ENCODE data around the gene LMNA.
A peak's percentile ranks its signal among the peaks of the same experiment; 100 is the strongest.
"Not testable (repeated sequence)": the region's sequence is repeated elsewhere in the genome, so short reads cannot be mapped to it uniquely, and the experiment has no call there.

Gene LMNA

DNA sequence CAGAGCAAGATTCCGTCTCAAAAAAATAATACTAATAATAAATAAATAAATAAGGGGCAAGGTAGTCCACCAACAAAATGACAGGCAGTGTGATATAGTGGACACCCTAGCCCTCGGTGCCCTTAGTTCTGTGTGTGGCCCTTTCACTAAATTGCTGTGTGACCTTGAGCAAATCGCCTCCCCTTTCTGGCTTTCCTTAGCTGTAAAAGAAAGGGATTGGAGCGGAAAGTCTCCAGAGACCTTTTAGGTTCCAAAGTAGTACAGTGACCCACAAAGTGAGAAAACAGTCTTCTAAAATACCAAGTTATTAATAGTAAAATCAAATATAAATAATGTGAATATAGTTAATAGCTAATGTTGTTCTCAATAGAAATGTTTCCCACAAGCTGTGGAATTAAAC lies 7.6 kb downstream of the LMNA start:
- no peak for DNase-seq (ENCODE audit: low spot score)

DNA sequence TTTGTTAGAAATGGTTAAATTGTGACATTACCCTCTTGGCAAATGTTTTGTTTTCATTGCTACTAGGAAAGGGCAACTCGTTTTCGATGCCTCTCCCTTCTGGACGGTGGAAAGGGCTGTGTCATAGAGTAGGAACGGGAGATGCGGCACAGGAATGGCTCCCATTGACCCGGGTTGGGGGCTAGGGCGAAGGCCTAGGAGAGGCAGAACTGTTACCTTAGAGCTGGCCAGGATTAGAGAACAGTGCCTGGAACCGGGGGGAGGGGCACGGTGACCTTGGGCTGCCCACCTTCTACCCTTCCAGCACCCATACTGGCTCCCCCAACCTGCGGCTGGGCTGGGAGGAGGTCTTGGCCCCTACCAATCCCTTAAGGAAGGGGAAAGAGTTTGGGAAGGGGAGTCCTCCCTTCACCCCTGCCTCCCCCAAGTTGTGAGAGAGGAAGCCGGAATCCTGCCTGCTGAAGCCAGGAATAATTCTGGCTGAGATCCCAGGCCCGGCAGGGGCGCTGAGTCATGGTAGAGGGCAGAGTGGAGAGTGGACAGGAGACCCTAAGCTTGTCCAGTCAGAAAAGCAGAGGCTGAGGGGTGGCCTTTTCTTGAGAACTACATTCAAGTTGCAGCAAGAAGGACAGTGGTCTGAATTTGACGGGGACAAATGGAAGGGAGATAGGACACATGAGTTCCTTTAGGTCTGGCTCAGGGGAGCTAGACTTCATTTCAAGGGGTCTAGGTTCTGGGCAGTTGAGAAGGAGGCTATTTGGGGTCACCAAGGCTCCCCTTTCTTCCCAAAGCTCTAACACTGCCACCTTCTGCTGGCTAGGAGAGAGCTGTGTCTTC lies 8.2 kb downstream of the LMNA start:
- DNase-seq (ENCODE audit: low spot score), result no peak

GRCh38 chr1:156123356-156124196 lies 9.1 kb downstream of the LMNA start:
- peak; percentile 78 for DNase-seq (ENCODE audit: low spot score)

DNA sequence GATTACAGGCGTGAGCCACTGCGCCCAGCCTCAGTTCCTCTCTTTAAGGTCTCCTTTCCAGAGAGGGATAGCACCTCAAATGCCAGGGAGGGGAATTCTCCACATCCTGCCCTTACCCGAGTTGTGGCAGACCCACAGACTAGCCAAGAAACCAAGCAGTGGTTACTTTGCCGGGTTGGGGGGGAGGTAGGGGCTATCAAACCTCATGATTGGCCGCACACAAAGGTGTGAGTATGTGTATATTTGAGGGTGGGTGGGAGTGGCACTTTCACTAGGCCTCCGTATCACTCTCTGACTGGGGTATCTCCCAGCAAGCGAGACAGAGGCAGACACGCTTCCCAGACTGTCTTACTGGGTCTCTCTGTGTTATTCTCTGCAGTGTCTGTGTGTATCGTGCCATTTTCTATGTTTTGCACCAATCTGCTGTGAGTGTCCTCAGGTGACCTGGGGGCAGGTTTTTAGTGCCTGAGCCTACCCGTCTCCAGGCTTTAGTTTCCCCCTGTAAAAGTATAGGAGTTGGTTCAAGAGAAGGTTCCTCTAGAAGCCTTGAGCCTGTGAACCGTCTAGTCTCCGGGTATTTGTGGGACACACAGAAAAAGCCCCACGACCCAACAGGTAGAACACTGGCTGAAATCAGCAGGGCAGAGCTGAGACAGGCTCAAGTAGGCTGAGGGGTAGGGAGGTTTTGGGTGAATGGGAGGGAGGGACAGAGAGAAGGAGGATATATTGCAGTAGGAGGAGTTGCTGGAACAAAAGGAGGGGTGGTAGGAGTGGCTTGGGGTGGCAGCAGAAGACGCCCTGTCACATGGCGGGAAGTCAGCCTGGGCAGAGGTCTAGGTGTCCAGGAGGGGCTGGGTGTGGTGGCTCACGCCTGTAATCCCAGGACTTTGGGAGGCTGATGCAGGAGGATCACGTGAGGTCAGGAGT lies 10.3 kb downstream of the LMNA start:
- no peak for DNase-seq (ENCODE audit: low spot score)

DNA sequence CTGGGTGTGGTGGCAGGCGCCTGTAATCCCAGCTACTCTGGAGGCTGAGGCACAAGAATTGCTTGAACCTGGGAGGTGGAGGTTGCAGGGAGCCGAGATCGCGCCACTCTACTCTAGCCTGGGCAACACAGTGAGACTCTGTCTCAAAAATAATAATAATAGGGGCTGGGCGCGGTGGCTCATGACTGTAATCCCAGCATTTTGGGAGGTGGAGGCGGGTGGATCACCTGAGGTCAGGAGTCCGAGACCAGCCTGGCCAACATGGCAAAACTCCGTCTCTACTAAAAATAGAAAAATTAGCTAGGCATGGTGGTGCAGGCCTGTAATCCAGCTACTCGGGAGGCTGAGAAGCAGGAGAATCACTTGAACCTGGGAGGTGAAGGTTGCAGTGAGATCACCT lies 11.0 kb downstream of the LMNA start:
- DNase-seq (ENCODE audit: low spot score), result not testable (repeated sequence)

DNA sequence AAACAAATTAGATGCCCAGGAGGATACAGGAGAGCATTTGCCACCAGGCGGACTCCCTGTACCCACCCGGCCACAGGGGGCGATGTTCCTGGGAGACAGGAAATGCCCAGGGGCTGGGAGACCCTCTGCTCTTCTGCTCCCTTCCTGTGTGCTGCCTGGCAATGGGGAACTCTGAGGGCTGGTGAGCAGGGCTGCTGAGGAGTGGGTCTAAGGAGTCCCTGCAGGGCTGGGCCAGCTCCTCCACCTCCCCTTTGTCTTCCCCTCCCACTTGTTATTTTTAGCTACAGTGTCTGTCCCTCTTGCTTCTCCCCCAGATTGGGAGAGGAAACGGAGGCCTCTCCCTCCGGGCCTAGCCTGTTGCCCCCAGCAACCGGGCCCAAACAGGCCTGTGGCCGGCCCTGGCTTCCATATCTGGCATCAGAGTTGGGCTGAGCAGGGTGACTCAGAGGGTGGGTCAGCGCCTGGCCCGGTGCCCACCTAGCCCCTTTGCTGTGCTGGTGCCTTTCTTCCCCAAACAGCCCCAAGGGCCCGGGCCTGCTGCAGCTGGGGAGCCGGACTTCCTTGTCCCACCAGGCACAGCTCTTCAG lies 11.6 kb downstream of the LMNA start:
- no peak for DNase-seq (ENCODE audit: low spot score)

GRCh38 chr1:156126630-156127534 lies 12.4 kb downstream of the LMNA start:
- DNase-seq (ENCODE audit: low spot score), result no peak

- no peak for DNase-seq (ENCODE audit: low spot score)
Observed at GRCh38 chr1:156128308-156128653, 13.8 kb downstream of the LMNA start.

- no peak for DNase-seq (ENCODE audit: low spot score)
Observed at GRCh38 chr1:156128654-156129597, 14.4 kb downstream of the LMNA start.

DNA sequence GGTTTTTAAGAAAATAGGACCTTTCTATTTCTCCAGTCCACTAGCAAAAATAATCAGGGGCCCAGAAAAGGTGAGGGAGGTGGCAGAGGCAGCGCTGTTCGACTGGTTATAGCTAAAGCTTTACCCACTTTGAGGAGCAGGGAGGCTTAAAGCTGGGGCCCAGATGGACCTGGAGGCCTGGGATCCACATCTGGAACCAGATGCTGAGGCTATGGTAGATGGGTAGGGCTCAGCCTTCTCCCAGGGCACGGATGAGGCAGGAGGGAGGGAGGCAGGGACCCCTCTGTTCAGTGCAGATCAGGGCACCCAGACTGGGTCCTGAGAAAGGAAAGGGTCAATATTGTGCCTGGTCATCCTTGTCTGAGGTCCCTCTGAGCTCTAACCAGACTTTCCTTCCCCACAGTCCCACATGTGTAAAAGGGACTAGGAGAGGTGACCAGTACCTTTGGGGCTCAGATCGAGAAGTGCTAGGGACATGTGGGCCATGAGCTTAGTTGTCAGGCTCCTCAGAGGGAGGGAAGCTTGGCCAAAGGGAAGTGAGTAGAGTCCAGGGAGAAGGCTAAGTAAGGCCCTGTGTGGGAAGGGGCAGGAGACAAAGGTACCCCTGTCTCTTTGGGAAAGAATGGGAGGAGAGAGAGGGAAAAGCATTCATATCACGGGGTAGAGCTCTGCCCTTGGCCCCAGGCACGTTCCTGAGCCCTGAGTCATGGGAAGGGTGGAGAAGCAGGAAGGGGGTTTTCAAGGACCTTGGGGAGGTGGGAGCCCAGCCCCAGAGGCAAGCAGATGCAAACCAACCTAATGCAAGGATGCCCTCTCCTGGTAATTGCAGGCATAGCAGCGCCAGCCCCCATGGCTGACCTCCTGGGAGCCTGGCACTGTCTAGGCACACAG lies 15.4 kb downstream of the LMNA start:
- DNase-seq (ENCODE audit: low spot score), result peak; percentile 87

DNA sequence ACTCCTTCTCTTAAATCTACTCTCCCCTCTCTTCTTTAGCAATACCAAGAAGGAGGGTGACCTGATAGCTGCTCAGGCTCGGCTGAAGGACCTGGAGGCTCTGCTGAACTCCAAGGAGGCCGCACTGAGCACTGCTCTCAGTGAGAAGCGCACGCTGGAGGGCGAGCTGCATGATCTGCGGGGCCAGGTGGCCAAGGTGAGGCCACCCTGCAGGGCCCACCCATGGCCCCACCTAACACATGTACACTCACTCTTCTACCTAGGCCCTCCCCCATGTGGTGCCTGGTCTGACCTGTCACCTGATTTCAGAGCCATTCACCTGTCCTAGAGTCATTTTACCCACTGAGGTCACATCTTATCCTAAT lies 16.0 kb downstream of the LMNA start:
- no peak for DNase-seq (ENCODE audit: low spot score)

- DNase-seq (ENCODE audit: low spot score), result no peak
Observed at GRCh38 chr1:156134716-156135435, 20.4 kb downstream of the LMNA start.

- DNase-seq (ENCODE audit: low spot score), result no peak
Observed at GRCh38 chr1:156135930-156136871, 21.7 kb downstream of the LMNA start.

DNA sequence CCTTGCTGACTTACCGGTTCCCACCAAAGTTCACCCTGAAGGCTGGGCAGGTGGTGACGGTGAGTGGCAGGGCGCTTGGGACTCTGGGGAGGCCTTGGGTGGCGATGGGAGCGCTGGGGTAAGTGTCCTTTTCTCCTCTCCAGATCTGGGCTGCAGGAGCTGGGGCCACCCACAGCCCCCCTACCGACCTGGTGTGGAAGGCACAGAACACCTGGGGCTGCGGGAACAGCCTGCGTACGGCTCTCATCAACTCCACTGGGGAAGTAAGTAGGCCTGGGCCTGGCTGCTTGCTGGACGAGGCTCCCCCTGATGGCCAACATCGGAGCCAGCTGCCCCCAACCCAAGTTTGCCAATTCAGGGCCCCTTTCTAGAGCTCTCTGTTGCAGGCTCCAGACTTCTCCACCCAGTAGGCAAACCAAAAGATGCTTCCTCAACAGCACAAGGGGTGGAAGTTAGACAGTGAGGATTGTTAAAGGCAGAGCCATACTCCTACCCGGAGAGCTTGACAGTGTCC lies 22.5 kb downstream of the LMNA start:
- no peak for DNase-seq (ENCODE audit: low spot score)

DNA sequence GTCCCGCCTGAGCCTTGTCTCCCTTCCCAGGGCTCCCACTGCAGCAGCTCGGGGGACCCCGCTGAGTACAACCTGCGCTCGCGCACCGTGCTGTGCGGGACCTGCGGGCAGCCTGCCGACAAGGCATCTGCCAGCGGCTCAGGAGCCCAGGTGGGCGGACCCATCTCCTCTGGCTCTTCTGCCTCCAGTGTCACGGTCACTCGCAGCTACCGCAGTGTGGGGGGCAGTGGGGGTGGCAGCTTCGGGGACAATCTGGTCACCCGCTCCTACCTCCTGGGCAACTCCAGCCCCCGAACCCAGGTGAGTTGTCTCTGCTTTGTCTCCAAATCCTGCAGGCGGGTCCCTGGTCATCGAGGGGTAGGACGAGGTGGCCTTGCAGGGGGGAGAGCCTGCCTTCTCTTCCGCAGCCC lies 24.0 kb downstream of the LMNA start:
- no peak for DNase-seq (ENCODE audit: low spot score)

DNA sequence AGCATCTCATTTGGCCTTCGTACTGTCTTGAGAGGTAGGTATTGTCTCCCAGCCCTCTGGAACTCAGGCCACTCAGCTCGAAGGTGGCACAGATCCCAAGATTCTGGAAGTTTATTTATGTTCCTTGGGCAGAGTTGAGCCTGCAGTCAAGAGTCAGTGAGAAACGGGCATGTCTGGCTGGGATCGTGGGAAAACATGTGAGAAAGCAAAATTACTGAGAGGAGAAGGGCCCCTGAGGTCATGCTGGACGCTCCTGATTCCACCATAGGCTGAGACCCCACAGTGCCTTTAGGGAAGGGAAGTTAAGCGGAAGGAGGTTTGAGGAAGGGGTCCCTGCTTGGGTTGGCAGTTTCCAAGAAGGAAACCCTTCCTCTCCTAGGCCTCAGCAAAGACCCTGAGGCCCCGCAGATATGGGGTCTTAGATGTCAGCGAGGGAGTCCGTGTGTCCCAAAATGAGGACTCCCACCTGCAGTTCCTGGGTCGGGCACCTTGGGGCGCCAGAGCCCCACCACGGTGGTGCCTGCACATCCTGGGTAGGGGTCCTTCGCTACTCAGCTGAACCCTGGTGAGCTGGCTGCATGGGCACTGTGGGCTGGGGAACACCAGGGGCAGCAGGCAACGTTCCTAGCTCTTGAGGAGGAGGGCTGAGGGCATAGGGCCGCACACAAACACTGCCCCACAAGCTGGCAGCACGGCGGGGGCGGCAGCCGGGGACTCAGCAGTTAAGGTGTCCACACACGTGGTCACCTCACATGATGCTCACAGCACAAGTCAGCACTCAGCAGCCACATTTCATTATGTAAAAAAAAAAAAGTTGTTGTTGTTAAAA lies 26.6 kb downstream of the LMNA start:
- DNase-seq (ENCODE audit: low spot score), result peak; percentile 89
